SK-N-MC (cell line): ENCODE results near the gene TAB3.

ENCODE experiments used
- EZH2 ChIP-seq: fragments of 200-600 bp; sonication (generic); IDR thresholded peaks from one replicate; pipeline ENCODE4 v1.6.1; 2017; ENCODE audit warnings: antibody characterized with exemption
- FOXP2 ChIP-seq: optimal IDR thresholded peaks from 2 replicates; pipeline ENCODE3; 2011; ENCODE audit warnings: mild to moderate bottlenecking, moderate library complexity; ENCODE audit not compliant: insufficient read depth; ENCODE audit errors: extremely low read length, control extremely low read depth
- POLR2AphosphoS5 ChIP-seq: IDR thresholded peaks from 2 replicates; pipeline ENCODE4 v1.6.1; 2012; ENCODE audit warnings: mild to moderate bottlenecking, low read depth, low read length, borderline replicate concordance

DNA sequence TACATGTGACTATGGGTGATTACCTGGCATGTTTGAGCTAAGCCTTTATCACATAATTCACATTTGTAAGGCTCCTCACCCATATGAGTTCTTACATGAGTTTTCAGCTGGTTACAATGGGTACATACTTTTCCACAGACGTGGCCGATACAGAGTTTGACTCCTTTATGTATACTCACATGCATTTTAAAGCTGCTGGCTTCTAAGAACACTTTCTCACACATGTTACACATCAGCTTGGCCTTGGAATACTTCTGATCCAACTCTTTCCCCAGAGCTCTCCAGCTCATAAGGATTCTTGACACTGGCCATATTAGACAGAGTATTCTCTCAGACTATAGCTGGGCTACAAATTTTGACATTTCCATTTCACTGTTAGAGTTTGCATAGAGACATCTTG is 66.3 kb downstream of the TAB3 start:
- TF ChIP-seq EZH2: no peak
- no peak for TF ChIP-seq POLR2AphosphoS5
- no peak for TF ChIP-seq FOXP2
